GM12878 (cell line): ENCODE measurements around the gene APOLD1.

Experiments used
- CBX5 ChIP-seq: sonication (generic); IDR thresholded peaks from 2 replicates; pipeline ENCODE4 v1.6.1; 2016; ENCODE audit warnings: low read depth, moderate library complexity, mild to moderate bottlenecking, inconsistent platforms
- IKZF1 ChIP-seq: fragments of 450-650 bp; conservative IDR thresholded peaks from 2 replicates; pipeline ENCODE4 v1.6.1; 2017; ENCODE audit warnings: antibody characterized with exemption, mild to moderate bottlenecking
- POLR2AphosphoS5 ChIP-seq: IDR thresholded peaks from 2 replicates; pipeline ENCODE4 v1.6.1; 2011; ENCODE audit warnings: mild to moderate bottlenecking, low read length, inconsistent platforms
- ZNF217 ChIP-seq: fragments of 450-650 bp; IDR thresholded peaks from 2 replicates; pipeline ENCODE4 v1.6.1; 2017; ENCODE audit warnings: antibody characterized with exemption, mild to moderate bottlenecking

DNA sequence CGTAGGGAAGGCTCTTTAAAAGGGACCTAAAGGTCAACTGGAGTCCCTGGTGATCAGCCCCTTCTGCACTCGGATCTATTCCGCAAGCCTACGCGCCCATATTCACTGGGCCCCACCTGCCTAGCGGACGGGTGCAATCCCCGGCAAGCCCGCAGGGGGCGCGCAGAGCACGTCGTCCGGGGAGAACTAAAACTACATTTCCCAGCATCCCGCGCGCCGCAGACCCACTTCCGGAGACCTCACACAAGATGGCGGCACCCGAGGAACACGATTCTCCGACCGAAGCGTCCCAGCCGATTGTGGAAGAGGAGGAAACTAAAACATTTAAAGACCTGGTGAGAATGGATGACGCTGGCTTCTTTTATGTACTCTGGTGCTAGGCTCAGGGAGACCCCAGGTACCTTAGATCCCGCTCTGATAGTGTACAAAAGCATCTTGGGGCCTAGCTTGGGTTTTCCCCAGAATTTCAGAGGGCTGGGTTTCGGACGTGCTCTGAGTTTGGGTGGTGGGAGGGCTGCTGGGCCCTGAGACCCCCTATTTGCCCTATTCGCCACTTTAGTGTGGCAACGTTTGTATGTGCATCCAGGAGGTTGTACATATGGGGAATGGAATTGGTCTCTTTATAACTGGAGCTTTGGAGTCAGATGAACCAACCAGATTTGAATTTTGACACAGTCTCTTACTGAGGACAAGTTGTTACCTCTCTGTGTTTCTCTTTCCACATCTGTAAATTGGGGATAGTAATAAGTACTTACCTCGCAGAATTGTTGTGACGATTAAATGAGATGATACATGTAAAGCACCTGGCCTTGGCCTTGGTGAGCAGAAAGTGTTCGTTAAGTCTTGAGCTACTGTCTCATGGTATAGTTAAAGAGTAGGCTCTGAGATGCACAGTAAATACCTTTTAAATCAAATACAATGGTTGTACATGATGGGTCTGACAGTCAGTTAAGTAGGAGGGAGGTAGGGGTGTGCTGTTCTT, 28.0 kb downstream of the APOLD1 start, which contains the start of gene DDX47:
- TF ChIP-seq IKZF1 (peak; percentile 93), POLR2AphosphoS5 (peak; percentile 69), ZNF217 (no peak), CBX5 (peak; percentile 73; the same call in 1 of the 2 replicates)
